ENCODE data around the gene TMEM127.

Gene TMEM127

DNA sequence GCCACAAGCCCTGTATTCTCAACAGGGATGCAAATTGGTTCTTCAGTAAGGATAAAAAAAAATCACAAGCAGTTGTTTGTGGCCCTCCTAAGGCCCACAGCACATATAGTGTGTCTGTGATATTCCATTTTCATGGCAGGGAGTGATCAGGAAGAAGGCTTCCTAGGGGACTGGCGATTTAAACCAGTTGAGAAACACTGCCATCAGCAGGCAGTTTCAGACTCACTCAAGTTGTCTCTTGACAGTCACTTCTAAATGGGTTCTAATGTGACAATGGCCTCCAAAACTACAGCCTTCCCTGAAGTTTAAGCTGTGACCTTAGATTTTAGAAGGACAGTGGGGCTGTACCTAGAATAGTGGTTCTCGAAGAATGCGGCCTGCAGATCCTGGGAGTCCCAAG lies 6.2 kb upstream of the TMEM127 start:
- TF ChIP-seq, protein P1, sequence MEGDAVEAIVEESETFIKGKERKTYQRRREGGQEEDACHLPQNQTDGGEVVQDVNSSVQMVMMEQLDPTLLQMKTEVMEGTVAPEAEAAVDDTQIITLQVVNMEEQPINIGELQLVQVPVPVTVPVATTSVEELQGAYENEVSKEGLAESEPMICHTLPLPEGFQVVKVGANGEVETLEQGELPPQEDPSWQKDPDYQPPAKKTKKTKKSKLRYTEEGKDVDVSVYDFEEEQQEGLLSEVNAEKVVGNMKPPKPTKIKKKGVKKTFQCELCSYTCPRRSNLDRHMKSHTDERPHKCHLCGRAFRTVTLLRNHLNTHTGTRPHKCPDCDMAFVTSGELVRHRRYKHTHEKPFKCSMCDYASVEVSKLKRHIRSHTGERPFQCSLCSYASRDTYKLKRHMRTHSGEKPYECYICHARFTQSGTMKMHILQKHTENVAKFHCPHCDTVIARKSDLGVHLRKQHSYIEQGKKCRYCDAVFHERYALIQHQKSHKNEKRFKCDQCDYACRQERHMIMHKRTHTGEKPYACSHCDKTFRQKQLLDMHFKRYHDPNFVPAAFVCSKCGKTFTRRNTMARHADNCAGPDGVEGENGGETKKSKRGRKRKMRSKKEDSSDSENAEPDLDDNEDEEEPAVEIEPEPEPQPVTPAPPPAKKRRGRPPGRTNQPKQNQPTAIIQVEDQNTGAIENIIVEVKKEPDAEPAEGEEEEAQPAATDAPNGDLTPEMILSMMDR (conservative IDR thresholded peaks at IDR 0.05): no peak
- H3K27ac ChIP-seq: no peak overlapping the region

- TF ChIP-seq, protein P1 (conservative IDR thresholded peaks at IDR 0.05): peak; percentile 40
- peak overlapping the region; percentile 89 for H3K27ac ChIP-seq
Observed at GRCh38 chr2:96267159-96267971, 1.6 kb upstream of the TMEM127 start.

GRCh38 chr2:96265349-96265839 lies 403 bp downstream of the TMEM127 start:
- H3K27ac ChIP-seq: peak overlapping the region; percentile 89
- TF ChIP-seq, protein P1 (conservative IDR thresholded peaks at IDR 0.05): no peak

GRCh38 chr2:96264656-96265348 lies 995 bp downstream of the TMEM127 start:
- TF ChIP-seq, protein P1 (conservative IDR thresholded peaks at IDR 0.05): peak; percentile 34
- H3K27ac ChIP-seq: peak overlapping the region; percentile 89

DNA sequence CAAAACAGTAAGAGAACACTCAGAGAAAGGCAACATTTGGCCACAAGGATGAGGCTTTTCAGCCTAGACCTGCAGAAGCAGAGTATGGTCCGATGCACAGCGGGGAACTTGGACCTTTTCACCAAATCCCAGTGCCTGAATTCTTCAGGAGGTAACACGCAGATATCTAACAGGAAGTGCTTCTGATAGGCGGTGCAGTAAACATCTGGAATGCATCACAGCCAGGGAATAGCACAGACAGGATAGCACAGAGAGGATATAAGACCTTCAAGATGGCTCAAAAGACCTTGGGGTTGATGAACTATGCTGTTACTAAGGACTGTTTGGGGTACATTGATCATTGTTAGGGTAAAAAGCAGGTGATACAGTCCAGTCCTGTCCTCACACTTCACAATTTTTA lies 1.7 kb downstream of the TMEM127 start:
- H3K27ac ChIP-seq: no peak overlapping the region
- TF ChIP-seq, protein P1 (conservative IDR thresholded peaks at IDR 0.05): no peak

- H3K27ac ChIP-seq: no peak overlapping the region
- TF ChIP-seq, protein P1 (conservative IDR thresholded peaks at IDR 0.05): no peak
Observed at GRCh38 chr2:96262306-96262705, 3.5 kb downstream of the TMEM127 start.

GRCh38 chr2:96261328-96262003 lies 4.3 kb downstream of the TMEM127 start:
- H3K27ac ChIP-seq: peak overlapping the region; percentile 70
- TF ChIP-seq, protein P1 (conservative IDR thresholded peaks at IDR 0.05): no peak
